Dedifferentiated amniotic fluid mesenchymal stem cell (primary cell): ENCODE data around the gene HRNR.
A peak's percentile ranks its signal among the peaks of the same experiment; 100 is the strongest.

Source experiments
- DNase-seq: peaks from one replicate; pipeline ENCODE4 v3.0.0-alpha.2; 2016; ENCODE audit errors: extremely low spot score

The HRNR gene

DNA sequence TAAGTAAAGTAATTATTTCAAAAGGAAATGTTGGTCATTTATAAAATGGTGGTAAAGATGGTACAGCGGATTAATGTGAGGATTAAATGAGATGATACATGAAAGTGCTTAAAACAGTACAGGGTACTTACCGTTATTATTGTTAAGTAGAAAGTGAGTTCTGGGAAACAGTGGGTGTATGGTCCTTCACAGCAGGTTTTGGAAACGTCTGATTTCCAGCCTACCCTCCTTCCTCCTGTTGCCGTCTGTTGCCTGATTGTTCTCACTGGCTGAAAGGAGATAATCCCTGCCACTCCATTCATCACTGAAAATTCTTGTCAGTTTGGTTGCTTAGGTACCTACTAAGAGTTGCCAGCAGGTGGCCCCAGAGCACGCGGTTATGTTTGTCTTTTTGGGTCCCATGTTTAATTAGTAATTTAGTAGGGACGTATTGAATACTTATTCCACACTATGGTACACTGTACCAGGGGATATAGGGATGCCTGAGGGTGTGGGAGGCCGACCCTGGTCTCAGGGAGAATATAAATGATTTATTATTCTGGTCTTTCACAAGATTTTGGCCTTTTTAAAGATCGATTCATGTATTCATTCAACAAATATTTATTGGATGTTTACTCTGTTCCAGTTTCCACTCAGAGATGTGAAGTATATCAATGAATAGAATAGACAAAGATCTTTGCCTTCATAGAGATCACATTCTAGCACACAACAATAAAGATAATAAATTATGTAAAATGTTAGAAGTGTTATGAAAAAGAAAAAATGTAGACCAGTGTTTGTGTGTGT, 34.1 kb downstream of the HRNR start:
- DNase-seq = peak; percentile 46

GRCh38 chr1:152188673-152189591, 35.1 kb downstream of the HRNR start:
- no peak for DNase-seq

DNA sequence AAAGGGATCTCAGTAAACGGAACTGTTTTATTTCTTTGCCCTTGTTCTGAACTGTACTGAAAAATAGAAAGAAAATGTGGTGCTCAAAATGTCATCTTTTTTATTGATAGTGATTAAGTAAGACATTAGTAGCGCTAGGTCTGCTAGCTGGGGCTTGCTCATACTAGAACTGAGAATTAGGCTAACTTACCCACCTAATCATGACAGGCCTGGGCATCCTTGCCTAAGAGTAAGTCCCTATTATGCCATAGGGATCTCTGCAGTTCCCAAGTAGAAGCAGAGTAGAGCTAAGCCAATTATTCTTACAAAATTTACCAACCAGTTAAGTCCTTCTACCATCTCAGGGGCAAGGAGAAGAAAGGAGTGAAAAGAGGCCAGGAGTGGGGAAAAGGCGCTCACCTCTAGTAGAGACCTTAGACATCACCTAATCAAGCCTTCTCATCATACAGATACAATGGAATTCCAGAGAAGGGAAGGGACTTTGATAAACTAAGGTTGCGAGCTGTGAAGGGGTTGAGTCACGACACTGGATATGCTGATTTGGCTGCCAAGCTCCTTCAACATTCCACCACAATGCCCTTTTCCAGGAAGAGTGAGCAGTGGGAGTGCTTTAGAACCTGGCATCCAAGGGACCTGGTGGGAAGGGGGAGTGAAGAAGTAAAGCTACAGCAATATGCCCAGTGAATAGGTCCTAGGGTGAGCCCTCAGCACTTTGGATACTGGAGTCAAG, 37.3 kb downstream of the HRNR start:
- DNase-seq = no peak

DNA sequence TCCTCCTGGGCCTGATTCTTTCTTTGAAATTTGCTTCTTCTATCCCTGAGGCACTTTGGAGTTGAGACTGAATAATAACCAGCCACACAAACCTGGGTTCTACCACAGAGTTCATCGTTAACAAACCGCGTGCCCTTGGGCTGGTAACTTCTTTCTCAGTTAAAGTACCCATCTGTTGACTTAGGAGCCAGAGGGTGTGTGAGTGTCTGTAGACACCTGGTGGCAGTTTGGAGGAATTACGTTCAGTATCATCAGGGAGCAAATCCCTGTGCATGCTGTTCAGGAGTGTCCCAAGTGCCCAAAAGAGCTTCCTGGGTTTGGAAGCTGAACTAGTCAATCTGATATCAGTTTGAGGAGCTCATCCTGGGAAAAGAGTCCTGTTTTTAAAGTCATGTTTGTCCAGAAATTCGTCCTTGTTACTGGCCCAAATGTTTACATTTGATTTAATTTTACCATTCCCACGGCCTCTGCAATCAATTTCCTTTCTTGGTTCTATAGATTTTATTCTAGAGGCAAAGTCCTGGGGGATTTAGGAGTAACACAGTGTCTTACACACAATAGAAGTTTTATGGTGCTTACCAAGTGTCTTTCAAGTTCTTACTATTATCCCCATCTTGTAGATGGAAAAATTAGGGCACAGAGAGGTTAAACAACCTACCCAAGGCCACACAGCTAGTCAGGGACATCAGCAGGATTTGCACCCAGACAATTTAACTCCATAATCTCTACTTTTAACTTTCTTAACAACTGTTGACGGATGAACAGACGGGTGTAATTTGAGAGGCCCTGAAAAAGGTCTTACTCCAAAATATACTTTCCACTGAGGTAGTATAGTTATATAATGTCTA, 38.2 kb downstream of the HRNR start:
- DNase-seq = peak; percentile 44

- DNase-seq = no peak
These were observed 41.0 kb downstream of the HRNR start for GRCh38 chr1:152182944-152183361.

GRCh38 chr1:152182431-152182830, 41.6 kb downstream of the HRNR start:
- DNase-seq = no peak

GRCh38 chr1:152179566-152179965, 44.4 kb downstream of the HRNR start:
- DNase-seq = no peak

DNA sequence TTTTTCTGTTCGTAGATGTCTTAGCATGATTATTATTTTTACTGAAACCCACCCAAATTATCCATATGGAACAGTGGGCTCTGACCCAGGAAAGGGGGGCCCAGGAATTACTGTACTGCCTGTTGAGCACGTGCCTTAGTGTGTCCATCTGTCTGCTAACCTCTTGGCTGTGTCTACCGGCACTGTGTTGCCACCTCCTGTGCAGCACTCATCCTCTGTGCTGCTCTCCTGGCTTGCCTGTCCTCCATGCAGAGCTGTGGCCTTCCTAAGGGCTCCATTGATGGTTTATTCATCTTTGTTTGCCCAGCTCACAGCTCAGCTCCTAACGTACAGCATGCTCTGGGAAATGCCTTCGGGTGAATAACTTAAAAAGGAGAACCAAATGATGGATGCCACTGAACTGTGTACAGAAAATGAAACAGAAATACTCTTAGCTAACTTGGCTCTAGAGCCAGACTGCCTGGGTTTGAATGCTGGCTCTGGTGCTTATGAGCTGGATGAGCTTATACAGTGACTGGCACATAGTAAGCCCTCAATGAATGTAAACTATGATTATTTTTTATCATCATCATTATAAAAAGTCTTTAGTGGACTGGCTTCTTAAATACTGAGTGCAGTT, 53.6 kb downstream of the HRNR start:
- DNase-seq = no peak

GRCh38 chr1:152169366-152170025, 54.5 kb downstream of the HRNR start:
- DNase-seq = no peak

DNA sequence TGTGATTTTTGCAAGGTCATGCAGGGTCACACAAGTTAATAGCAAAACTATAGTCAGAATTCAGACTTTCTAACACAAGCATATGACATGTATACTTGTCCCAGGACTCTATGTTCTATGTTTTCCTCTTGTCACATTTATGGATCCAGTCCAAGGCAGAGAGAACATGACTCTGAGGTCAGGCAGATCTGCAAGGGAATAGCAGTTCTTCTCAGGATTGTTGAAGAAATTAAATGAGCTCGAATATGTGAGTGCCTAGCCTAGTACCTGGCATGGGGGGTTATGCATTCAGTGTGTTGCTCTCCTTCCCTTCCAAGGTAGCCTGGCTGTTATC, 55.5 kb downstream of the HRNR start:
- DNase-seq = no peak

DNA sequence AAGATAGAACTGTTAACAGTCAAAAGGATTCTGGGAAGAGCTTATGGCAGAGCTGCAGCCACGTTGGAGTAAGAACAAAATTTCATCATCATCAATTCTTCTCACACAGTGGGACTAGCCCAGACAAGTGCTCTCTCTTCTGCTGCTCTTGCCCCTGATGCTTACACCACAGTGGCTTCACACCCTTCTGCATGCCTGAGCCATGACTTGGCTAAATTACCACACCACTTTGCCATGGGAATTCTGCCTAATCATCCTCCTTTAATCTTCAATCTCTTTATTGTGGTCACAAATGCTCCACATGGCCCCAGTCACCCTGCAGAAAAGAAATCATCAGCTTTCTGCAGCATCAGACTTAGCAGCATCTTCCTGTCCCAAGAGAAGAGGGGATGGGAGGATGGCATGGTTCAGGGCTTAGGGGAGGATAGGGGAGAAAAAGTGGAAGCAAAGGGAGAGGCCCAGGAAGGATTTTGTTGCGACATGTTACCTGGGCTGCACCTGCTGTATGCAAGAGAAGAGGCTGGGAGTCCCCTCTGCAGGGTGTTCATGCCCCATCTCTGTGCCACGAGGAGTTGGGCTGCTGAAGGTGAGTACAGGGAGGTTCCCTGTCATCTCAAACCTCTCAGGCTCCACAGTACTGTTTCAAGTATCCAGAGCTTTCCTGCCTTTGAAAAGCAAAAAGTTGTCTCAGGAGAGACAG, 56.0 kb downstream of the HRNR start:
- DNase-seq = no peak

- DNase-seq = no peak
These were observed 57.0 kb downstream of the HRNR start for GRCh38 chr1:152166966-152167365.

GRCh38 chr1:152165286-152166077, 58.5 kb downstream of the HRNR start:
- no peak for DNase-seq

GRCh38 chr1:152164517-152165136, 59.4 kb downstream of the HRNR start:
- DNase-seq = no peak

GRCh38 chr1:152162792-152163463, 61.1 kb downstream of the HRNR start:
- DNase-seq = no peak
